HCT116 (cell line): ENCODE measurements around the gene RMND1. TPM values are rescaled to one million over a fixed set of nuclear protein-coding genes. Genes with fewer than 3 reads are reported as not detected.
A peak's percentile ranks its signal among the peaks of the same experiment; 100 is the strongest.

Experiments used
- ATAC-seq: fragments of 200-7000 bp; cut with Tn5 transposase; 2 replicates; pipeline ENCODE4 v1.9.1; 2020; ENCODE audit warnings: mild to moderate bottlenecking, moderate library complexity
- BruUV-seq: library from RNA; stranded (reverse); fragments of 400-500 nt; replicated peaks from 2 replicates; lab custom pipeline; 2021; lab: Mats Ljungman, UMichigan
- CTCF ChIA-PET: fragments of 300-600 bp; sonication (Branson Sonifier 250); formaldehyde crosslinking; loops from one replicate; lab custom pipeline; 2021; ENCODE audit warnings: antibody characterized with exemption; lab: Charles Lee
- POLR2A ChIA-PET: fragments of 300-600, 350-600 bp; sonication (Branson Sonifier 250); formaldehyde crosslinking; loops from one replicate; lab custom pipeline; 2021; ENCODE audit warnings: antibody characterized with exemption; lab: Charles Lee
- RAD21 ChIA-PET, 2 experiments: fragments of 300-600 bp; sonication (Branson Sonifier 250); formaldehyde crosslinking; loops; one replicate each; lab custom pipeline; 2023; ENCODE audit warnings: low total read pairs in 2 of 2; ENCODE audit not compliant: uncharacterized antibody in 2 of 2, unreplicated experiment in 2 of 2, low non-redundant PET in 1 of 2; lab: Charles Lee
- DNase-seq: peaks from one replicate; pipeline ENCODE4 v3.0.0-alpha.2; 2010; ENCODE audit warnings: low read depth, low spot score
- H2AFZ ChIP-seq: fragments of 200-600 bp; shearing (Covaris generic), sonication (generic); 2 replicates; pipeline ENCODE4 v1.6.1; 2017; ENCODE audit warnings: low read depth, mixed run types, mixed read lengths, antibody characterized with exemption, low read length; ENCODE audit not compliant: poor library complexity, severe bottlenecking
- H3K27ac ChIP-seq: 2 replicates; pipeline ENCODE4 v1.5.1; 2012; ENCODE audit warnings: low read depth, low read length
- H3K27me3 ChIP-seq: fragments of 200-600 bp; sonication (generic); 2 replicates; pipeline ENCODE4 v1.6.1; 2016; ENCODE audit warnings: mixed run types, low read length, mixed read lengths; ENCODE audit not compliant: insufficient read depth
- H3K36me3 ChIP-seq, 2 experiments: fragments of 200-500 bp in 1 of 2; fragments of 200-600 bp in 1 of 2; sonication (Bioruptor generic) in 1 of 2; sonication (generic) in 1 of 2; 2 replicates each; pipeline versions ENCODE4 v1.5.1 to v1.6.1; 2014 to 2016; ENCODE audit warnings: low read length in 2 of 2, inconsistent platforms in 1 of 2, mixed read lengths in 1 of 2, mixed run types in 1 of 2; ENCODE audit not compliant: insufficient read depth in 2 of 2, control insufficient read depth in 1 of 2
- H3K4me1 ChIP-seq, 2 experiments: fragments of 200-600 bp in 1 of 2; sonication (generic) in 1 of 2; 2 replicates each; pipeline versions ENCODE4 v1.5.1 to v1.6.1; 2012 to 2017; ENCODE audit warnings: low read length in 2 of 2, inconsistent platforms in 1 of 2, mild to moderate bottlenecking in 1 of 2, mixed read lengths in 1 of 2, mixed run types in 1 of 2, moderate library complexity in 1 of 2; ENCODE audit not compliant: insufficient read depth in 2 of 2, control insufficient read depth in 1 of 2
- H3K4me2 ChIP-seq: fragments of 200-600 bp; sonication (generic); 2 replicates; pipeline ENCODE4 v1.6.1; 2017; ENCODE audit warnings: mixed run types, low read length, mixed read lengths
- H3K4me3 ChIP-seq, 2 experiments: fragments of 200-600 bp in 1 of 2; sonication (generic) in 1 of 2; replicated peaks in 1 of 2; 2 replicates each; pipeline ENCODE4 v1.5.1; 2011 to 2016; ENCODE audit warnings: low read length in 2 of 2, control low read depth in 1 of 2, low read depth in 1 of 2, mild to moderate bottlenecking in 1 of 2, mixed read lengths in 1 of 2, mixed run types in 1 of 2
- H3K79me2 ChIP-seq: fragments of 200-600 bp; sonication (generic); 2 replicates; pipeline ENCODE4 v1.6.1; 2017; ENCODE audit warnings: mild to moderate bottlenecking, mixed run types, low read length, moderate library complexity, mixed read lengths; ENCODE audit not compliant: insufficient read depth
- H3K9ac ChIP-seq: fragments of 200-600 bp; sonication (generic); 2 replicates; pipeline ENCODE4 v1.6.1; 2016; ENCODE audit warnings: low read length, mixed read lengths
- H3K9me2 ChIP-seq: fragments of 200-600 bp; sonication (generic), shearing (Covaris generic); 2 replicates; pipeline ENCODE4 v1.6.1; 2017; ENCODE audit warnings: mixed run types, mild to moderate bottlenecking, moderate library complexity; ENCODE audit not compliant: insufficient read depth
- H3K9me3 ChIP-seq, 2 experiments: fragments of 200-500 bp in 1 of 2; fragments of 200-600 bp in 1 of 2; sonication (Bioruptor generic) in 1 of 2; sonication (generic) in 1 of 2; 2 replicates each; pipeline ENCODE4 v1.6.1; 2014 to 2017; ENCODE audit warnings: low read length in 2 of 2, mixed read lengths in 2 of 2, inconsistent platforms in 1 of 2, low read depth in 1 of 2, mild to moderate bottlenecking in 1 of 2, mixed run types in 1 of 2, moderate library complexity in 1 of 2; ENCODE audit not compliant: control insufficient read depth in 1 of 2, insufficient read depth in 1 of 2
- H4K20me1 ChIP-seq: fragments of 200-600 bp; sonication (generic), shearing (Covaris generic); 2 replicates; pipeline ENCODE4 v1.6.1; 2017; ENCODE audit warnings: mixed run types, mild to moderate bottlenecking, moderate library complexity; ENCODE audit not compliant: insufficient read depth
- CBX3 ChIP-seq: IDR thresholded peaks from 2 replicates; pipeline ENCODE4 v1.6.1; 2012; ENCODE audit warnings: low read depth
- EZH2 ChIP-seq: fragments of 200-600 bp; sonication (generic); IDR thresholded peaks from 2 replicates; pipeline ENCODE4 v1.6.1; 2017; ENCODE audit warnings: antibody characterized with exemption, mixed run types
- FOSL1 ChIP-seq: IDR thresholded peaks from 2 replicates; pipeline ENCODE4 v1.6.1; 2012; ENCODE audit warnings: low read depth
- JUND ChIP-seq: IDR thresholded peaks from 2 replicates; pipeline ENCODE4 v1.6.1; 2012
- POLR2AphosphoS5 ChIP-seq: IDR thresholded peaks from 2 replicates; pipeline ENCODE4 v1.6.1; 2011; ENCODE audit warnings: mild to moderate bottlenecking, low read depth, low read length, moderate library complexity
- RAD21 ChIP-seq: IDR thresholded peaks from 2 replicates; pipeline ENCODE4 v1.6.1; 2012; ENCODE audit warnings: low read depth, mild to moderate bottlenecking
- SIN3A ChIP-seq: IDR thresholded peaks from 2 replicates; pipeline ENCODE4 v1.6.1; 2012; ENCODE audit warnings: low read depth
- SP1 ChIP-seq: IDR thresholded peaks from 2 replicates; pipeline ENCODE4 v1.6.1; 2012; ENCODE audit warnings: low read depth
- SRF ChIP-seq: IDR thresholded peaks from 2 replicates; pipeline ENCODE4 v1.6.1; 2012; ENCODE audit warnings: low read depth
- TCF7L2 ChIP-seq: IDR thresholded peaks from 2 replicates; pipeline ENCODE4 v1.7.0; 2011; ENCODE audit warnings: borderline replicate concordance, inconsistent platforms; ENCODE audit not compliant: insufficient read depth, insufficient read length; ENCODE audit errors: extremely low read depth
- YY1 ChIP-seq: IDR thresholded peaks from 2 replicates; pipeline ENCODE4 v1.6.1; 2011; ENCODE audit warnings: low read length, low read depth, moderate library complexity, mild to moderate bottlenecking; ENCODE audit not compliant: insufficient replicate concordance; ENCODE audit errors: extremely low read depth
- ZFX ChIP-seq: fragments of 450-650 bp; IDR thresholded peaks from 2 replicates; pipeline ENCODE4 v1.6.1; 2017
- intact Hi-C: fragments of 100-400 bp; cut with micrococcal nuclease; formaldehyde crosslinking; loops from 2 replicates; pipeline ENCODE4 v1.10.0; 2022
- total RNA-seq: library from RNA; stranded (reverse); gene quantifications from one replicate; pipeline ENCODE4 v1.2.1, GENCODE V29; 2021; ENCODE audit not compliant: unreplicated experiment
- TF ChIP-seq, protein P1 (sequence below): IDR thresholded peaks from 2 replicates; pipeline ENCODE4 v1.6.1; 2011; ENCODE audit warnings: mild to moderate bottlenecking, low read length, moderate library complexity; ENCODE audit not compliant: insufficient replicate concordance; ENCODE audit errors: extremely low read depth
- TF ChIP-seq, protein P2 (sequence below), 3 experiments: fragments of 200-600 bp in 1 of 3; sonication (generic) in 1 of 3; IDR thresholded peaks in 2 of 3; conservative IDR thresholded peaks in 1 of 3; 2 replicates each; pipeline ENCODE4 v1.5.1; 2012 to 2017; ENCODE audit warnings: low read depth in 2 of 3, low read length in 2 of 3, antibody characterized with exemption in 1 of 3, borderline replicate concordance in 1 of 3, control low read depth in 1 of 3, mild to moderate bottlenecking in 1 of 3, mixed read lengths in 1 of 3, mixed run types in 1 of 3, moderate library complexity in 1 of 3; ENCODE audit not compliant: insufficient read depth in 1 of 3
- TF ChIP-seq, protein P3 (sequence below): IDR thresholded peaks from 2 replicates; pipeline ENCODE4 v1.6.1; 2012; ENCODE audit warnings: low read depth
- TF ChIP-seq, protein P4 (sequence below): IDR thresholded peaks from 2 replicates; pipeline ENCODE4 v1.6.1; 2012
- TF ChIP-seq, protein P5 (sequence below): IDR thresholded peaks from 2 replicates; pipeline ENCODE4 v1.6.1; 2012

Gene RMND1
- total RNA-seq, 1 experiment from 2014 or later: 28.0 TPM

DNA sequence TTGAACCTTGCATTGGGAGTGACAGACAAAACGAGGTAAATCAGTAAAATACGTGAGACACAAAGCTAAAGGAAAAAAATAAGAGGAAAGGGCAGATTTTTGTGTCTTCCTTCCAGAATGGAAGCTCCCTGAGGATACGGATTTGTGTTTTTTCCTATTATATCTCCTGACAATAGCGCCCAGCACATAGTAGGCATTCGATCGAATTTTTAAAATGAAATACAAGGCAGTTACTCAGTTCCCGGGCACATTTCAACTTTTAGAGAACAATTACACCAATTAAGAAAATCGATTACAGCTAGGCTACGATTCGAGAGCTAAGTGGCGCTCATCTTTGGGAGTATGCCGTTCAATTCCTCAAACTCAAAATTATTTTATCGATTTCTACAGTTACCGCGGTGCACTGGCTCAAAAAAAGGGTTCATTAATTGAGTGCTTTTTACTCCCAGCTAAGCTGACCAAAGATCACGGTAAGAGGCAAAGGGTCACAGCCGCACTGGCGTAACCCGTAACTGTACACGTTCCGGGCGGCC, 443 bp downstream of the RMND1 start:
- Histone ChIP-seq H3K79me2 (peaks cover 43% of the 10 kb centered on the region), H2AFZ (no peak overlapping the region), H3K9ac (peak overlapping the region; percentile 66), H3K9me3 (no peaks in the 10 kb centered on the region), H3K4me1 (peaks cover 0 to 17% of the 10 kb centered on the region in 2 experiments; a peak in 2 of 4 replicates), H4K20me1 (no peaks in the 10 kb centered on the region), H3K36me3 (no peaks in the 10 kb centered on the region), H3K9me2 (no peaks in the 10 kb centered on the region), H3K27me3 (no peaks in the 10 kb centered on the region), H3K27ac (peak overlapping the region; percentile 45), H3K4me2 (peak overlapping the region; percentile 87), H3K4me3 (peak overlapping the region; percentile 69 to 84)
- TF ChIP-seq, protein P1, sequence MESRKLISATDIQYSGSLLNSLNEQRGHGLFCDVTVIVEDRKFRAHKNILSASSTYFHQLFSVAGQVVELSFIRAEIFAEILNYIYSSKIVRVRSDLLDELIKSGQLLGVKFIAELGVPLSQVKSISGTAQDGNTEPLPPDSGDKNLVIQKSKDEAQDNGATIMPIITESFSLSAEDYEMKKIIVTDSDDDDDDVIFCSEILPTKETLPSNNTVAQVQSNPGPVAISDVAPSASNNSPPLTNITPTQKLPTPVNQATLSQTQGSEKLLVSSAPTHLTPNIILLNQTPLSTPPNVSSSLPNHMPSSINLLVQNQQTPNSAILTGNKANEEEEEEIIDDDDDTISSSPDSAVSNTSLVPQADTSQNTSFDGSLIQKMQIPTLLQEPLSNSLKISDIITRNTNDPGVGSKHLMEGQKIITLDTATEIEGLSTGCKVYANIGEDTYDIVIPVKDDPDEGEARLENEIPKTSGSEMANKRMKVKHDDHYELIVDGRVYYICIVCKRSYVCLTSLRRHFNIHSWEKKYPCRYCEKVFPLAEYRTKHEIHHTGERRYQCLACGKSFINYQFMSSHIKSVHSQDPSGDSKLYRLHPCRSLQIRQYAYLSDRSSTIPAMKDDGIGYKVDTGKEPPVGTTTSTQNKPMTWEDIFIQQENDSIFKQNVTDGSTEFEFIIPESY: no peak
- no peak for TF ChIP-seq POLR2AphosphoS5
- no peak for TF ChIP-seq JUND
- TF ChIP-seq CBX3: no peak
- TF ChIP-seq, protein P2, sequence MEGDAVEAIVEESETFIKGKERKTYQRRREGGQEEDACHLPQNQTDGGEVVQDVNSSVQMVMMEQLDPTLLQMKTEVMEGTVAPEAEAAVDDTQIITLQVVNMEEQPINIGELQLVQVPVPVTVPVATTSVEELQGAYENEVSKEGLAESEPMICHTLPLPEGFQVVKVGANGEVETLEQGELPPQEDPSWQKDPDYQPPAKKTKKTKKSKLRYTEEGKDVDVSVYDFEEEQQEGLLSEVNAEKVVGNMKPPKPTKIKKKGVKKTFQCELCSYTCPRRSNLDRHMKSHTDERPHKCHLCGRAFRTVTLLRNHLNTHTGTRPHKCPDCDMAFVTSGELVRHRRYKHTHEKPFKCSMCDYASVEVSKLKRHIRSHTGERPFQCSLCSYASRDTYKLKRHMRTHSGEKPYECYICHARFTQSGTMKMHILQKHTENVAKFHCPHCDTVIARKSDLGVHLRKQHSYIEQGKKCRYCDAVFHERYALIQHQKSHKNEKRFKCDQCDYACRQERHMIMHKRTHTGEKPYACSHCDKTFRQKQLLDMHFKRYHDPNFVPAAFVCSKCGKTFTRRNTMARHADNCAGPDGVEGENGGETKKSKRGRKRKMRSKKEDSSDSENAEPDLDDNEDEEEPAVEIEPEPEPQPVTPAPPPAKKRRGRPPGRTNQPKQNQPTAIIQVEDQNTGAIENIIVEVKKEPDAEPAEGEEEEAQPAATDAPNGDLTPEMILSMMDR (IDR thresholded peaks at IDR 0.05 in 2 of 3, conservative IDR thresholded peaks at IDR 0.05 in 1 of 3; ENCODE audit: borderline replicate concordance in 1 of 3, insufficient read depth in 1 of 3, low read depth in 2 of 3, low read length in 2 of 3): no peak
- no peak for TF ChIP-seq FOSL1
- TF ChIP-seq, protein P3, sequence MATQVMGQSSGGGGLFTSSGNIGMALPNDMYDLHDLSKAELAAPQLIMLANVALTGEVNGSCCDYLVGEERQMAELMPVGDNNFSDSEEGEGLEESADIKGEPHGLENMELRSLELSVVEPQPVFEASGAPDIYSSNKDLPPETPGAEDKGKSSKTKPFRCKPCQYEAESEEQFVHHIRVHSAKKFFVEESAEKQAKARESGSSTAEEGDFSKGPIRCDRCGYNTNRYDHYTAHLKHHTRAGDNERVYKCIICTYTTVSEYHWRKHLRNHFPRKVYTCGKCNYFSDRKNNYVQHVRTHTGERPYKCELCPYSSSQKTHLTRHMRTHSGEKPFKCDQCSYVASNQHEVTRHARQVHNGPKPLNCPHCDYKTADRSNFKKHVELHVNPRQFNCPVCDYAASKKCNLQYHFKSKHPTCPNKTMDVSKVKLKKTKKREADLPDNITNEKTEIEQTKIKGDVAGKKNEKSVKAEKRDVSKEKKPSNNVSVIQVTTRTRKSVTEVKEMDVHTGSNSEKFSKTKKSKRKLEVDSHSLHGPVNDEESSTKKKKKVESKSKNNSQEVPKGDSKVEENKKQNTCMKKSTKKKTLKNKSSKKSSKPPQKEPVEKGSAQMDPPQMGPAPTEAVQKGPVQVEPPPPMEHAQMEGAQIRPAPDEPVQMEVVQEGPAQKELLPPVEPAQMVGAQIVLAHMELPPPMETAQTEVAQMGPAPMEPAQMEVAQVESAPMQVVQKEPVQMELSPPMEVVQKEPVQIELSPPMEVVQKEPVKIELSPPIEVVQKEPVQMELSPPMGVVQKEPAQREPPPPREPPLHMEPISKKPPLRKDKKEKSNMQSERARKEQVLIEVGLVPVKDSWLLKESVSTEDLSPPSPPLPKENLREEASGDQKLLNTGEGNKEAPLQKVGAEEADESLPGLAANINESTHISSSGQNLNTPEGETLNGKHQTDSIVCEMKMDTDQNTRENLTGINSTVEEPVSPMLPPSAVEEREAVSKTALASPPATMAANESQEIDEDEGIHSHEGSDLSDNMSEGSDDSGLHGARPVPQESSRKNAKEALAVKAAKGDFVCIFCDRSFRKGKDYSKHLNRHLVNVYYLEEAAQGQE: no peak
- no peak for TF ChIP-seq TCF7L2
- no peak for TF ChIP-seq RAD21
- TF ChIP-seq, protein P4, sequence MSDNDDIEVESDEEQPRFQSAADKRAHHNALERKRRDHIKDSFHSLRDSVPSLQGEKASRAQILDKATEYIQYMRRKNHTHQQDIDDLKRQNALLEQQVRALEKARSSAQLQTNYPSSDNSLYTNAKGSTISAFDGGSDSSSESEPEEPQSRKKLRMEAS: no peak
- TF ChIP-seq ZFX: no peak
- no peak for TF ChIP-seq SIN3A
- no peak for TF ChIP-seq YY1
- no peak for TF ChIP-seq SRF
- no peak for TF ChIP-seq EZH2
- no peak for TF ChIP-seq SP1
- TF ChIP-seq, protein P5, sequence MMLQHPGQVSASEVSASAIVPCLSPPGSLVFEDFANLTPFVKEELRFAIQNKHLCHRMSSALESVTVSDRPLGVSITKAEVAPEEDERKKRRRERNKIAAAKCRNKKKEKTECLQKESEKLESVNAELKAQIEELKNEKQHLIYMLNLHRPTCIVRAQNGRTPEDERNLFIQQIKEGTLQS: no peak
- ATAC-seq (no peak), DNase-seq (no peak)
- ChIA-PET POLR2A (interaction anchor here (0.7 to 1.3 kb wide), 3 partner anchors 11 to 17 kb away, joined by 3 to 4 read pairs (median 4); no protein-coding TSS in a partner anchor), CTCF (no interaction called here), RAD21 (no interaction called here)
- BruUV-seq: TSS peak; percentile 91
- intact Hi-C loops: no loop called here
